Embryonic facial prominence (tissue), 1 donor: ENCODE results near the gene RER1.

ENCODE experiments used
- DNase-seq: peaks from one replicate; pipeline ENCODE4 v3.0.0-alpha.2; 2016; ENCODE audit errors: extremely low spot score

Gene RER1

GRCh38 chr1:2407166-2407990 lies 15.7 kb downstream of the RER1 start:
- DNase-seq: no peak

DNA sequence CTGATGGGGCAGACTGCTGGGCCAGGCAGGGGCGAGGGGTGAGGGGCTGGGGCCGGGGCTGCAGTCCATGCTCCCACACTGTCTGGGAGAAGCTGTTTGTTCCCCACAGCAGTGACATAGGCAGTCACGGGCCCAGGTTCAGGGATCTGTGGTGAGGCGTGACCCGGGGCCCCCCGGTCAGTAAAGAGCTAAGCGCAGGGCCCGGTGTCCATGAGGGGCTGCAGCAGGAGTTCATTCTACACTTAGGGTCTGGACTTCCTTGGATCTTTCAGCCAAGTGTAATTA lies 16.3 kb downstream of the RER1 start:
- DNase-seq: no peak

- no peak for DNase-seq
Observed at GRCh38 chr1:2408456-2408855, 16.8 kb downstream of the RER1 start.

DNA sequence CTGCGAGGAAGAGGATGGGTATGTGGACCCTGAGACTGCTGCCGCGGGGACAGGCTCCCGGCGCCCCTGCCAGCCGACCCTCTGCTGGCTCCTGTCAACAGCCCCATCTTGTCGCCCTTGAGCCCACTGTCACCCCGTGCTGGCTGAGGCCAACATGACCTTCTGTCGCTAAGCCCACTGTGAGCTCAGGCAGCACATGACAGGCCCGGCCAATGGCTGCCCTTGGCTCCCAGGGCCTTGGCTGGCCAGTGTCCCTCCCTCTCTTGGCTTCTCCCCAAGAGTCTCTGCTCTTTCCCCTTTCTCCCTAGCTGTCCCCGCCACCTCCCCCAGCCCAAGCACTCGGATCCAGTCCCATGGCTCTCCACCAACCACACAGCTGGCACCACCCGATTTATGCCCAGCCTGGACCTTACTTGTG lies 17.2 kb downstream of the RER1 start:
- no peak for DNase-seq

- DNase-seq: no peak
Observed at GRCh38 chr1:2409745-2410144, 18.1 kb downstream of the RER1 start.

DNA sequence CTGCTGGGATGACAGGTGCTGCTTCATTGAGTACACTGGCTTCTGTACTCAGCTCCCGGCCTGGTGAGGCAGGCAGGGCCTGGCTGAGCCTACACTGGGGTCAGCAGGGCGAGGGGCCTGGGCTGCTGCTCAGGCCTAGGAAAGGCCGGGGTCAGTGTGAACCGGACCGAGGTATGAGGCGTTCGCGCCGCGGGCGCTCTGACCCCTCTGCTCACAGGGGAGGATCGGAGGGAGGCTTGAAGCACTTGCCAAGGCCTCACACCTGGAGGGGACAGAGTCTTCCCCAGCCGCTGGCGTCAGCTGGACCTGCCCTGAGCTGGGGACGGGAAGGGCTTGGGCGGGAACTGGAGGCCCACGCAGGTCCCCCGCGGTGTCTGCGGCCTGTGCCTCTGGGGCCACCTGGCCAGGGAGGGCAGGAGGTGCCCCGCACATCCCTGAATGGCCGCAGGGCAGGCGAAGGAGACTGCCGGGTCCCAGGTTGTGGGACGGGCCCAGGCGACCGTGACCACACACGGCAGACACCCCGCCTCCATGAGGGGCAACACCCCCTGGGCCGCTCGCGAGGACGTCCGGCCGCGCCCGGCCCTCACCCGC lies 20.3 kb downstream of the RER1 start:
- DNase-seq: no peak

GRCh38 chr1:2412395-2412772 lies 20.7 kb downstream of the RER1 start, which contains the start of gene PEX10:
TSS of gene PEX10 (minus strand) at chr1:2412564. CDS start at chr1:2412502, 62 bp downstream.
- peak; percentile 89 for DNase-seq

- DNase-seq: no peak
Observed at GRCh38 chr1:2412773-2413494, 21.3 kb downstream of the RER1 start.

DNA sequence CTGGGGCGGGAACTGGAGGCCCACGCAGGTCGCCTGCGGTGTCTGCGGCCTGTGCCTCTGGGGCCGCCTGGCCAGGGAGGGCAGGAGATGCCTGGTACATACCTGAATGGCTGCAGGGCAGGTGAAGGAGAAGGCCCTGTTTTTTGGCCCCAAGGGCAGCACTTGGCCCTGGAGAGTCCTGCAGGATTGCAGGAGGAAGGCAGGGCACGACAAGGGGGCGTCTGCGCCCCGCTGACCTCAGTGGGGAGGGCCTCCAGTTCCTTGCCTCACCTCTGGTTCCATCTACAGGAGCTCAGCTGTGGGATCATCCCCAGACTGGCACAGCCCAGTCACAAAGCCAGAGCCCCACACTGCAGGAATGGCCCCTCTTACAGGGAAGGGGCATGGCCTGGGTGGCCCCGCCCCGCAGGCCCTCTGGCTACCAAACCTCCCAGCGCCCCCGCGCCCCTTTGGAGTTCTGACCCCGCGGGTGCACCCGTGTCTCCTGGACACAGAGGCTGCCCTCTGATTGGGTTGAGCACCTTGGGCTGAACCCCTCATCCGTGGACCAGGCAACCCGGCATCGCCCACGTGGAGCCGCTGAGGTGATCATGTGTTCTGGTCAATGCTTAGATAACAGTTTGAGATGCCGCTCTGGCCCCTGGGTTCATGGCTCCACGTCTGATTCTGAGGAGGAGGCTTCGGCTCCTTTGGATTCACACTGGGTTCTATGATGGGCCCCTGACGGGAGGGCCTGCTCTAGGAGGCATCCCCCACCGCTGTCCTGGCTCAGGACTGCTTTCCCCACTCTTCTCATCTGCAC lies 22.1 kb downstream of the RER1 start:
- DNase-seq: no peak

GRCh38 chr1:2414297-2414958 lies 22.8 kb downstream of the RER1 start:
- no peak for DNase-seq

GRCh38 chr1:2415337-2415736 lies 23.7 kb downstream of the RER1 start:
- DNase-seq: no peak

DNA sequence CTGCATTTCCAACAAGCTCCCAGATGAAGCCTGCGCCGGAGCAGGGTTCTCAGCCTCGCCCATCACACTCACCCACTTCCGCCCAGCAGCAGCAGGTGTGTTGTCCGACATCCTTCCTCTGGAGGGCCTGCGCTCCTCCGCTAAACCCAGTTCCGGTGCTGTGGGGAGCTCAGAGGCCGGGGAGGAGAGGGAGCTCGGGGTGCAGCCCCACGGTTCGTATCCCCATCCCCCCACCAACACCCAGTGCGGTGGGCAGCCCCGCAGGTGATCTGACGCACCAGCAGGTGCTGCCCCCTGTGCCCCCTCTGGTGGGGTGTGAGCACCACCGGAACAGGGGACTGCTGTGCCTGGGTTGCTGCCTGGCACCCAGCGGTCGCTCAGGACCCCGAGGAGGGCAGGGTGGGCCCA lies 24.2 kb downstream of the RER1 start:
- DNase-seq: no peak

DNA sequence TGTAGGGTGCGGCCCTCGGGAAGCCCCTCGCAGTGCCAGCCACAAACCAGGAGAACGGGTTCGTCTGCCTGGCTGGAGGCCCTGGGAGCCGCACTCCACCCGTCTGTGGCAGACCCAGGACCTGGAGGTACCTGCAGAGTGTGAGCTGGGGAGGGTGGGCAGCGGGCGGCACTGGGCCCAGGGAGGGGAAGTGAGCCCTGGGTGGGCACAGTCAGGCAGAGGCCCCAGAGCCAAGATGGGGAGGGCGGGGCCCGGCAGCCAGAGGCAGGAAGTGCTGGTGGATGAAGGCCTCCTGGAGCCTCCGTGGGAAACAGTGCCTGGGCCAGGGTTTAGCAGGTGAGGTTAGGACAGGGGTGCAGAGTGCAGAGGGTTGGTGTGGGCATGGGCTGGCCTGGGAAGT lies 24.8 kb downstream of the RER1 start:
- DNase-seq: no peak

DNA sequence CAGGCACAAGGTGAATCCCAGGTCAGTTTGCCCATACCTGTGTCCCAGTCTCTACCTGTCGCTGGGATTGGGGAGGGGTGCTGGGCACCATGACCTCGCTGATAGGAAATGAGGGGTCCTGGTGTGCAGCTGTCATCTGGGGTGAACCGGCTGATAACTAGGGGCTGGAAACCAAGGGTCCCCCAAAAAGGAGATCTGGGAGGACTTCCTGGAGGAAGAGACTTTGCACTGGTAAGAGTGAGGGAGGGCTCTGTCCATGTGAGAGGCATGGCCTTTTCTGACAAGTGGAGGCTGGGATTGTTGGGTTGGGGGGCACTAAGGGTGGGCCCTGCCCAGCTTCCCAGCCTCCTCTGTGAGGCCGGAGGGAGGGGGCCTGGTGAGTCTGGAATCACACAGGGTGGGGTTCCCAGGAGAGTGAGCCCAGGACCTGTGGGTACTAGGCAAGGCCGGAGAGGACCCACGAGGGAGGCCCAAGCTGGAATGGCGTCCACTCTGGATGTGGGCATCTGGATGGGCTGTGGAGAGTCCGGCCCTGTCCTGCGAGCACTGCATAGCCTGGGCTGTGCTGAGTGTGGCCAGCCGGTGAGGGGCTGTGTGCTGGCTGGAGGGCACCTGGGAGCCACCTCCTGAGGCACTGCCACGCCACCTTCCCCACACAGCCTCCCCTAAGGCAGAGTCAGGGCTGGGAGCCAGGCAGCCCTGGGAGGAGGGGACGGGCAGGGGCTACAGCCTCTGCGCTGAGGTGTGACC lies 25.6 kb downstream of the RER1 start:
- no peak for DNase-seq

DNA sequence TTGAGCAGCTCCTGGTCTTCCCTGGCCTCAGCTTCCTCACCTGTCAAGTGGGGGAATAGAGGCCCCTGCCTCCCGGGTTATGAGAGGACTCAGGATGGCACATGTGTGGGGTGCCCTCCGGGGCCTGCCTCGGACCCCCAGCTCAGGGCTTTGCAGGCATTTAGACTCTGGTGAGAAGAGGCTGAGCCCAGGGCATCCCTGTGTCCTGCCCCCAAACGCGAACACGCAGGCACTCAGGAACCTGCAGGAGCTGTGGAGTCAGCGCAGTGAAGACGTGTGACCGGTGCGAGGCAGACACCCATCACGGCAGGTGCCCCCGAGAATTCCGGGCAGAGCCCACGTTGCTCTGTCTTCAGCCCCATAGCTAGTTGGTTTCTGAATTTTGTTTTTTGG lies 26.2 kb downstream of the RER1 start:
- DNase-seq: no peak

- no peak for DNase-seq
Observed at GRCh38 chr1:2418791-2419320, 27.2 kb downstream of the RER1 start.

DNA sequence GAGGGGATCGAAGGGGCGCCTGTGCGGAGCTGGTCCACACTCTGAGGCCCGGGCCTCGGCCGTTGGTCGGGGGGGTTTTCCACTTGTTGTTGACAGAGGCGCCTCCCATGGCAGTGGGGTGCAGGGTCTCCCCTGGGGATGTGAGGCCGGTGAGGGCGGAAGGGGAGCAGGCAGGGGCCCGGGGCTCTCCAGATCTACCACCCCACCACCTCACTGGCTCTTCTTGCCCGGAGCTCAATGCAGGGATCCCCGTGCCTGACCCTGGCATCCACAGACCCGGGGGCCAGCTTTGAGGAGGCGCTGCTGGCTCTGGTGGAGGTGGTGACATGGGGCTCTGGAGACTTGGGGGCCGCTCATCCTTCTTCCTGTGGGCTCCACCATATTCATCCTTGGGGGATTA lies 27.8 kb downstream of the RER1 start:
- DNase-seq: no peak

DNA sequence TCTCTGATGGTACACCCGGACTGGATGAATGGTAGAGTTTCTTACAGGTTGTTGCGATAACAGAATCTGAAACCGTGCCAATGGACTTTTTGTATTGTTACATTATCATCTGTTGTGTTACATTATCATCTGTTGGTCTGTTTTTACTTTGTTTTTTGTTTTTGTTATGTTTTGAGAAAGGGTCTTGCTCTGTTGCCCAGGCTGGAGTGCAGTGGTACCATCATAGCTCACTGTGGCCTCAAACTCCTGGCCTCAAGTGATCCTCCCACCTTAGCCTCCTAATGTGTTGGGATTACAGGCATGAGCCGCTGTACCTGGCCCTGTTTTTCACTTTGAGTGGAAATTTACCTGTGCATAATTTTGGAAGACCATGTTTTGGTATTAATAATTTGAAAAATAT lies 30.9 kb downstream of the RER1 start:
- DNase-seq: no peak

- no peak for DNase-seq
Observed at GRCh38 chr1:2425892-2426291, 34.3 kb downstream of the RER1 start.

DNA sequence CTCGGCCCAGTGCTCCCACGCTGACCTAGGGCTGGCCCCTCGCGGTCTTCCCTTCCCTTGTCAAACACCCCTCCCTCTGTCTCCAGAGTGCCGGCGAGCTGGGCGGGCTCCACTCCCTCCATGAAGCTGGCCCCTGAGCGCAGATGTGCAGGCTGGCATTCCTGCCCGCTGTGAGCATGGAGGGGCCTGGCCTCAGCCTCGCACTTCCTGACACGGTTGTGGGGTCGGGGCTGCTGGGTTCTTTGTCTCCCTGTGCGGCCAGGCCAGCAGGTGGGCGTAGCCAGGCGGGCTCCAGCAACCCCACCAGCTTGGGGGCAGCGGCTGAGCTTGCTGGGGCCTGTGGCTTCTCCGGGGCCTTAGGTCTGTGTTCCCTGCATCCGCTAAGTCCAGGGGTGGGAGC lies 34.9 kb downstream of the RER1 start:
- no peak for DNase-seq

- DNase-seq: no peak
Observed at GRCh38 chr1:2427051-2427450, 35.4 kb downstream of the RER1 start.
